H9 (cell line): ENCODE results near the gene ZNF865. TPM values are rescaled to one million over a fixed set of nuclear protein-coding genes. Genes with fewer than 3 reads are reported as not detected.
"Not testable (repeated sequence)": the region's sequence is repeated elsewhere in the genome, so short reads cannot be mapped to it uniquely, and the experiment has no call there.

Experiments used
- DNase-seq: peaks from one replicate; pipeline ENCODE4 v3.0.0-alpha.2; 2017
- H2AFZ ChIP-seq: one replicate; pipeline ENCODE4 v1.6.1; 2013; ENCODE audit warnings: mild to moderate bottlenecking, low read length, control low read depth, moderate library complexity
- H2AK5ac ChIP-seq: 2 replicates; pipeline ENCODE4 v1.6.1; 2013; ENCODE audit warnings: low read length, control low read depth, mixed read lengths; ENCODE audit not compliant: insufficient read length
- H2BK120ac ChIP-seq: one replicate; pipeline ENCODE4 v1.6.1; 2013; ENCODE audit warnings: low read depth, mild to moderate bottlenecking, low read length, control low read depth, inconsistent platforms; ENCODE audit not compliant: poor library complexity, severe bottlenecking
- H2BK12ac ChIP-seq: 2 replicates; pipeline ENCODE4 v1.6.1; 2013; ENCODE audit warnings: low read length, control low read depth, mixed read lengths, low read depth; ENCODE audit not compliant: insufficient read length
- H2BK15ac ChIP-seq: 2 replicates; pipeline ENCODE4 v1.6.1; 2013; ENCODE audit warnings: low read depth, low read length, control low read depth
- H2BK20ac ChIP-seq: one replicate; pipeline ENCODE4 v1.6.1; 2013; ENCODE audit warnings: low read depth, mild to moderate bottlenecking, low read length, control low read depth, inconsistent platforms; ENCODE audit not compliant: poor library complexity, severe bottlenecking
- H2BK5ac ChIP-seq: 2 replicates; pipeline ENCODE4 v1.6.1; 2013; ENCODE audit warnings: low read length, control low read depth, mixed read lengths; ENCODE audit not compliant: insufficient read length
- H3K14ac ChIP-seq: 2 replicates; pipeline ENCODE4 v1.6.1; 2013; ENCODE audit warnings: low read length, control low read depth; ENCODE audit not compliant: insufficient read depth
- H3K18ac ChIP-seq: 2 replicates; pipeline ENCODE4 v1.6.1; 2013; ENCODE audit warnings: low read depth, mild to moderate bottlenecking, mixed read lengths, low read length, control low read depth; ENCODE audit not compliant: insufficient read length
- H3K23ac ChIP-seq: 2 replicates; pipeline ENCODE4 v1.6.1; 2013; ENCODE audit warnings: low read length, control low read depth, mixed read lengths, low read depth; ENCODE audit not compliant: insufficient read length
- H3K23me2 ChIP-seq: 2 replicates; pipeline ENCODE4 v1.6.1; 2013; ENCODE audit warnings: low read depth, mild to moderate bottlenecking, mixed read lengths, low read length, control low read depth; ENCODE audit not compliant: insufficient read length, poor library complexity, severe bottlenecking
- H3K27ac ChIP-seq: 2 replicates; pipeline ENCODE4 v1.5.1; 2013; ENCODE audit warnings: low read length, control low read depth, mixed read lengths, low read depth; ENCODE audit not compliant: insufficient read length
- H3K27me3 ChIP-seq: 2 replicates; pipeline ENCODE4 v1.6.1; 2013; ENCODE audit warnings: low read length, control low read depth, inconsistent platforms; ENCODE audit not compliant: insufficient read depth
- H3K4ac ChIP-seq: 2 replicates; pipeline ENCODE4 v1.6.1; 2013; ENCODE audit warnings: low read depth, mild to moderate bottlenecking, control low read depth, inconsistent platforms, low read length, moderate library complexity
- H3K4me1 ChIP-seq: 2 replicates; pipeline ENCODE4 v1.6.1; 2013; ENCODE audit warnings: low read length, control low read depth, inconsistent platforms; ENCODE audit not compliant: insufficient read depth
- H3K4me2 ChIP-seq: 2 replicates; pipeline ENCODE4 v1.6.1; 2013; ENCODE audit warnings: low read length, control low read depth, mixed read lengths; ENCODE audit not compliant: insufficient read length, insufficient read depth
- H3K56ac ChIP-seq: 2 replicates; pipeline ENCODE4 v1.6.1; 2013; ENCODE audit warnings: low read depth, mild to moderate bottlenecking, mixed read lengths, low read length, control low read depth; ENCODE audit not compliant: insufficient read length
- H3K79me1 ChIP-seq: 2 replicates; pipeline ENCODE4 v1.6.1; 2013; ENCODE audit warnings: low read depth, mild to moderate bottlenecking, moderate library complexity, low read length, control low read depth, inconsistent platforms; ENCODE audit not compliant: insufficient read depth, poor library complexity, severe bottlenecking
- H3K79me2 ChIP-seq: 2 replicates; pipeline ENCODE4 v1.6.1; 2013; ENCODE audit warnings: low read length, control low read depth, inconsistent platforms; ENCODE audit not compliant: insufficient read depth
- H3K9ac ChIP-seq: 2 replicates; pipeline ENCODE4 v1.6.1; 2013; ENCODE audit warnings: low read length, control low read depth, mixed read lengths; ENCODE audit not compliant: insufficient read length; ENCODE audit errors: extremely low read depth
- H3K9me3 ChIP-seq: one replicate; pipeline ENCODE4 v1.6.1; 2013; ENCODE audit warnings: low read depth, low read length, inconsistent platforms; ENCODE audit not compliant: control insufficient read depth
- H3T11ph ChIP-seq: one replicate; pipeline ENCODE4 v1.6.1; 2013; ENCODE audit warnings: mild to moderate bottlenecking, low read length, control low read depth, inconsistent platforms
- H4K20me1 ChIP-seq: one replicate; pipeline ENCODE4 v1.6.1; 2013; ENCODE audit not compliant: control insufficient read depth, insufficient read length, insufficient read depth
- H4K5ac ChIP-seq: 2 replicates; pipeline ENCODE4 v1.6.1; 2013; ENCODE audit warnings: low read depth, mild to moderate bottlenecking, mixed read lengths, low read length, control low read depth; ENCODE audit not compliant: insufficient read length
- H4K8ac ChIP-seq: replicated peaks from 2 replicates; pipeline ENCODE4 v1.6.1; 2013; ENCODE audit warnings: low read length, control low read depth, mixed read lengths, low read depth; ENCODE audit not compliant: insufficient read length
- H4K91ac ChIP-seq: 2 replicates; pipeline ENCODE4 v1.6.1; 2013; ENCODE audit warnings: low read depth, mild to moderate bottlenecking, moderate library complexity, mixed read lengths, low read length, control low read depth; ENCODE audit not compliant: insufficient read length
- H3K27ac Mint-ChIP-seq, 3 experiments: 2 replicates in 2 of 3; 3 replicates in 1 of 3; pipeline ENCODE4 v1.8.0; 2020 to 2021; ENCODE audit warnings: mixed read lengths in 3 of 3, mild to moderate bottlenecking in 1 of 3, moderate library complexity in 1 of 3
- H3K27me3 Mint-ChIP-seq: 2 replicates; pipeline ENCODE4 v1.8.0; 2021; ENCODE audit warnings: low read depth, mild to moderate bottlenecking, moderate library complexity, mixed read lengths
- H3K36me3 Mint-ChIP-seq, 3 experiments: 2 replicates in 2 of 3; 3 replicates in 1 of 3; pipeline ENCODE4 v1.8.0; 2020 to 2021; ENCODE audit warnings: low read depth in 3 of 3, mixed read lengths in 3 of 3; ENCODE audit not compliant: insufficient read depth in 1 of 3
- H3K4me1 Mint-ChIP-seq, 2 experiments: 2 replicates each; pipeline ENCODE4 v1.8.0; 2020; ENCODE audit warnings: mixed read lengths in 2 of 2
- H3K4me3 Mint-ChIP-seq, 2 experiments: 2 replicates in 1 of 2; 3 replicates in 1 of 2; pipeline ENCODE4 v1.8.0; 2020 to 2021; ENCODE audit warnings: mild to moderate bottlenecking in 2 of 2, mixed read lengths in 2 of 2, moderate library complexity in 1 of 2
- H3K9me3 Mint-ChIP-seq, 2 experiments: 2 replicates in 1 of 2; 3 replicates in 1 of 2; pipeline ENCODE4 v1.8.0; 2020; ENCODE audit warnings: mild to moderate bottlenecking in 2 of 2, mixed read lengths in 2 of 2, moderate library complexity in 1 of 2
- WGBS: extraction: QIAGEN DNeasy Blood & Tissue Kit; methylation state at CpG from one replicate; pipeline ENCODE4 v1.1.7; 2013; ENCODE audit warnings: missing lambda C conversion rate, low lambda C conversion rate, mixed read lengths; ENCODE audit not compliant: insufficient read length; ENCODE audit errors: extremely low coverage; 5-methylcytosine and 5-hydroxymethylcytosine counted together
- total RNA-seq: library from RNA; stranded (reverse); gene quantifications from 2 replicates; pipeline ENCODE4 v1.2.1, GENCODE V29; 2021

The ZNF865 gene
- total RNA-seq, 1 experiment from 2014 or later: 14.3 TPM

DNA sequence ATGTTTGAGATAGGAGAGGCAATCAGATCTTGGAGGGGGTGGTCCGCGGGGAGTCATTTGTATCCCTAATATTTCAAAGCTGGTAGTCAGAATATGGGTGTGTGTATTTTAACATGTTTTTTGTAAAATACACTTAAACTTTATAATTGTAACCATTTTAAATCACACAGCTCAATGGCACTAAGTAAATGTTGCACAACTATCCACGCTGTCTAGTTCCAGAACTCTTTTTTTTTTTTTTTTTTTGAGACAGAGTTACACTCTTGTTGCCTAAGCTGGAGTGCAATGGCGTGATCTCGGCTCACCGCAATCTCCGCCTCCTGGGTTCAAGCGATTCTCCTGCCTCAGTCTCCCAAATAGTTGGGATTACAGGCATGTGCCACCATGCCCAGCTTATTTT lies 21.6 kb upstream of the ZNF865 start:
- H3K14ac ChIP-seq, H3K9ac ChIP-seq, H2BK20ac ChIP-seq, H2AFZ ChIP-seq, H4K8ac ChIP-seq, H3K36me3 Mint-ChIP-seq, H3K56ac ChIP-seq, H3K18ac ChIP-seq, DNase-seq, H3K23me2 ChIP-seq, H3K27ac ChIP-seq, H3K4ac ChIP-seq, H3K9me3 Mint-ChIP-seq, H3K23ac ChIP-seq, H3K4me1 ChIP-seq, H3T11ph ChIP-seq, H4K5ac ChIP-seq, H2BK5ac ChIP-seq, H2BK120ac ChIP-seq, H3K27me3 Mint-ChIP-seq, H3K4me2 ChIP-seq, H3K27ac Mint-ChIP-seq, H4K20me1 ChIP-seq, H3K4me3 Mint-ChIP-seq, H3K27me3 ChIP-seq, H2BK12ac ChIP-seq, H3K9me3 ChIP-seq, H2AK5ac ChIP-seq, H4K91ac ChIP-seq, H3K79me2 ChIP-seq, H2BK15ac ChIP-seq, H3K79me1 ChIP-seq: not testable (repeated sequence)
- WGBS: no CpG with 5 or more reads among the region's 8 CpGs
- H3K4me1 Mint-ChIP-seq: peaks cover 23 to 25% of the 10 kb centered on the region in 2 experiments
